GM12878 (cell line): Measurements from ENCODE around the gene SIK2. TPM values are rescaled to one million over a fixed set of nuclear protein-coding genes. Genes with fewer than 3 reads are reported as not detected.

Source experiments
- ATAC-seq: fragments of 200-7000 bp; cut with Tn5 transposase; 3 replicates; pipeline ENCODE4 v1.9.1; 2020; ENCODE audit warnings: mild to moderate bottlenecking, moderate library complexity
- BruUV-seq: library from RNA; stranded (reverse); fragments of 400-500 nt; replicated peaks from 2 replicates; lab custom pipeline; 2021; lab: Mats Ljungman, UMichigan
- CTCF ChIA-PET: fragments of 300-600 bp; sonication (Branson Sonifier 250); formaldehyde crosslinking; extraction: SDS; loops from one replicate; lab custom pipeline; 2021; ENCODE audit warnings: inconsistent platforms; lab: Yijun Ruan, JAX
- POLR2A ChIA-PET: fragments of 350-600 bp; formaldehyde crosslinking; extraction: SDS; loops from one replicate; lab custom pipeline; 2021; ENCODE audit warnings: inconsistent platforms; lab: Charles Lee
- RAD21 ChIA-PET: fragments of 300-600 bp; sonication (Branson Sonifier 250); formaldehyde crosslinking; loops from one replicate; lab custom pipeline; 2023; ENCODE audit warnings: antibody characterized with exemption; ENCODE audit not compliant: unreplicated experiment; lab: Charles Lee
- SMC1A ChIA-PET: fragments of 300-600 bp; sonication (Branson Sonifier 250); formaldehyde crosslinking; loops from one replicate; lab custom pipeline; 2023; ENCODE audit not compliant: unreplicated experiment, uncharacterized antibody; lab: Charles Lee
- DNase-seq: peaks from one replicate; pipeline ENCODE4 v3.0.0-alpha.2; 2011; ENCODE audit warnings: low read depth, low spot score
- FAIRE-seq: peaks from 3 replicates; lab custom pipeline; 2011; peaks lifted over from hg19 to GRCh38; lab: Jason Lieb, UNC
- H2AFZ ChIP-seq: 2 replicates; pipeline ENCODE4 v1.6.0; 2011; ENCODE audit warnings: low read depth, low read length, control low read depth; ENCODE audit not compliant: control insufficient read depth
- H3K27ac ChIP-seq: 2 replicates; pipeline ENCODE4 v1.5.1; 2011; ENCODE audit warnings: control low read depth; ENCODE audit not compliant: control insufficient read depth, insufficient read depth
- H3K27me3 ChIP-seq, 2 experiments: replicated peaks in 1 of 2; 2 replicates each; pipeline versions ENCODE4 v1.6.0 to v1.6.1; 2011; ENCODE audit warnings: low read length in 1 of 2; ENCODE audit not compliant: control insufficient read depth in 2 of 2, insufficient read depth in 2 of 2
- H3K36me3 ChIP-seq, 2 experiments: 2 replicates each; pipeline ENCODE4 v1.5.1; 2011; ENCODE audit warnings: low read length in 1 of 2; ENCODE audit not compliant: control insufficient read depth in 2 of 2, insufficient read depth in 2 of 2
- H3K4me1 ChIP-seq: 2 replicates; pipeline ENCODE4 v1.6.1; 2011; ENCODE audit warnings: mild to moderate bottlenecking, low read length, moderate library complexity, mixed read lengths; ENCODE audit not compliant: control insufficient read depth, insufficient read depth
- H3K4me2 ChIP-seq: 2 replicates; pipeline ENCODE4 v1.6.0; 2011; ENCODE audit warnings: control low read depth; ENCODE audit not compliant: control insufficient read depth, insufficient read depth
- H3K4me3 ChIP-seq: fragments of 200-600 bp; sonication (generic); 2 replicates; pipeline ENCODE4 v1.5.1; 2016
- H3K79me2 ChIP-seq: 2 replicates; pipeline ENCODE4 v1.6.0; 2011; ENCODE audit warnings: low read length; ENCODE audit not compliant: control insufficient read depth, insufficient read depth
- H3K9ac ChIP-seq: 2 replicates; pipeline ENCODE4 v1.8.0; 2011; ENCODE audit warnings: low read length, control low read depth, mixed read lengths; ENCODE audit not compliant: control insufficient read depth, insufficient read depth
- H3K9me3 ChIP-seq: replicated peaks from 3 replicates; pipeline ENCODE4 v1.5.1; 2011; ENCODE audit warnings: mild to moderate bottlenecking, low read length; ENCODE audit not compliant: control insufficient read depth, insufficient read depth
- H4K20me1 ChIP-seq: 2 replicates; pipeline ENCODE4 v1.6.0; 2011; ENCODE audit not compliant: control insufficient read depth, insufficient read depth
- BACH1 ChIP-seq: fragments of 450-650 bp; IDR thresholded peaks from 2 replicates; pipeline ENCODE4 v1.6.1; 2017; ENCODE audit warnings: mild to moderate bottlenecking, borderline replicate concordance
- FOXM1 ChIP-seq: IDR thresholded peaks from 2 replicates; pipeline ENCODE4 v1.6.1; 2012; ENCODE audit warnings: low read depth, mild to moderate bottlenecking, inconsistent platforms, low read length, moderate library complexity
- GABPA ChIP-seq: IDR thresholded peaks from 2 replicates; pipeline ENCODE4 v1.6.1; 2014; ENCODE audit warnings: antibody characterized with exemption, low read depth, mild to moderate bottlenecking, inconsistent platforms
- PAX5 ChIP-seq: IDR thresholded peaks from 2 replicates; pipeline ENCODE4 v1.6.1; 2011; ENCODE audit warnings: low read depth, low read length, borderline replicate concordance
- RB1 ChIP-seq: fragments of 450-650 bp; formaldehyde crosslinking; IDR thresholded peaks from 2 replicates; pipeline ENCODE4 v1.6.1; 2017; ENCODE audit warnings: mild to moderate bottlenecking, borderline replicate concordance
- WGBS: methylation state at CpG from one replicate; pipeline ENCODE4 v1.1.6; 2016; ENCODE audit warnings: low lambda C conversion rate; ENCODE audit not compliant: insufficient replicate concordance, insufficient coverage; ENCODE audit errors: missing lambda C conversion rate; 5-methylcytosine and 5-hydroxymethylcytosine counted together
- in situ Hi-C: fragments of 300-500 bp; cut with MboI; formaldehyde crosslinking; loops from 9 replicates; pipeline ENCODE4 v1.14.3; 2018; ENCODE audit warnings: mixed read lengths
- intact Hi-C: fragments of 100-400 bp; cut with micrococcal nuclease; formaldehyde crosslinking; loops from one replicate; pipeline ENCODE4 v1.14.2; 2022; ENCODE audit not compliant: unreplicated experiment
- polyA plus RNA-seq, 11 experiments: library from polyadenylated mRNA; depleted of rRNA in 4 of 11; unstranded in 6 of 11; stranded (reverse) in 5 of 11; fragments of >200 nt; fragmentation: Nextera tagmentation in 4 of 11; fragmentation: Illumina TruSeq in 1 of 11; extraction: Ambion mirVana in 4 of 11; extraction: Trizol in 1 of 11; gene quantifications; 1 replicate in 1 of 11; 2 replicates in 10 of 11; pipeline versions ENCODE4 v1.2.1 to v1.2.3, GENCODE V29; 2011 to 2016; ENCODE audit warnings: inconsistent platforms in 2 of 11, missing spikeins in 2 of 11, low read depth in 1 of 11
- total RNA-seq, 4 experiments: library from RNA; depleted of rRNA in 3 of 4; stranded (reverse); fragments of >200 nt in 3 of 4; fragmentation: Illumina TruSeq in 1 of 4; extraction: Trizol in 1 of 4; gene quantifications; 2 replicates each; pipeline versions ENCODE4 v1.2.1 to v1.2.3, GENCODE V29; 2013 to 2021

Gene SIK2
- total and polyA plus RNA-seq, 10 of the 15 experiments (the other 5 are each of a cell fraction or from before 2014, with no cell fraction given), result 0.97 to 14.2 (median 4.5) TPM

DNA sequence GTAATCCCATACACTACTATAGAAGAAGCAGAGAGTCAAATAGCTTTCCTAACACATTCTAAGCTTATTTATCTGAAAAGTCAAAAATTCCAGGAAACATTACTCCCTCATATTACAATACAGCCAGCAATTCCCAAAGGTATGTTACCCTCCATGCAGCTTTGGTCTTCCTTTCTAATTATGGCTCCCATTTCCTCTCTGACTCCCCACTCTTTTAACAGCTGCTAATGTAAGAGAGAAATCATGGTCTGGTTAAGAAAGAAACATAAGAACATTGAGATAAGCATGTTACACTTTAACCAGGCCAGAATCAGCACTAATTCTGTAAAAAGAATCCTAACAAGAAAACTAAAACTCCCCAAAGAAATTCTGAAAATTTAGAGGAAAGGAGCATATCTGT, 157.1 kb downstream of the SIK2 start:
- ChIA-PET CTCF (interaction anchor here (10.3 to 13.4 kb wide), 2 partner anchors 18 to 155 kb away, joined by 170 to 174 read pairs; partner anchors contain the start of gene SIK2), RAD21 (interaction anchor here (1.6 kb wide), 1 partner anchor 12 kb away, joined by 3 read pairs; no protein-coding TSS in a partner anchor), SMC1A (interaction anchor here (0.6 to 2.7 kb wide), 4 partner anchors 18 to 405 kb away, joined by 3 to 16 read pairs (median 4); no protein-coding TSS in a partner anchor), POLR2A (interaction anchor here (0.6 to 1.1 kb wide), 2 partner anchors 167 to 258 kb away, joined by 3 read pairs; no protein-coding TSS in a partner anchor)
- Histone ChIP-seq H3K27me3 (no peaks in the 10 kb centered on the region), H4K20me1 (no peaks in the 10 kb centered on the region), H3K9ac (no peak overlapping the region), H3K9me3 (no peaks in the 10 kb centered on the region), H3K79me2 (peaks cover 4% of the 10 kb centered on the region; the same call in 1 of the 2 replicates), H3K4me1 (no peaks in the 10 kb centered on the region), H3K36me3 (peaks cover 3 to 26% of the 10 kb centered on the region in 2 experiments), H3K4me3 (no peak overlapping the region), H3K27ac (no peak overlapping the region), H3K4me2 (no peak overlapping the region), H2AFZ (no peak overlapping the region)
- ATAC-seq (no peak), DNase-seq (no peak), FAIRE-seq (no peak)
- TF ChIP-seq GABPA, result no peak
- in situ Hi-C loops (no loop called here), intact Hi-C loops (no loop called here)
- no TSS peak for BruUV-seq

GRCh38 chr11:111759778-111760407, 157.6 kb downstream of the SIK2 start:
- peaks cover 9% of the 10 kb centered on the region for H3K79me2 ChIP-seq
- FAIRE-seq (no peak), ATAC-seq (no peak), DNase-seq (no peak)
- ChIA-PET RAD21 (interaction anchor here (1.1 to 1.6 kb wide), 2 partner anchors 12 to 16 kb away, joined by 3 read pairs; no protein-coding TSS in a partner anchor), POLR2A (interaction anchor here (0.6 to 1.1 kb wide), 2 partner anchors 167 to 543 kb away, joined by 3 read pairs; no protein-coding TSS in a partner anchor), CTCF (interaction anchor here (10.3 to 13.4 kb wide), 2 partner anchors 17 to 156 kb away, joined by 170 to 174 read pairs; partner anchors contain the start of gene SIK2), SMC1A (interaction anchor here (0.6 to 2.7 kb wide), 7 partner anchors 13 to 404 kb away, joined by 3 to 16 read pairs (median 4); no protein-coding TSS in a partner anchor)
- no peak overlapping the region for H3K4me2 ChIP-seq
- in situ Hi-C loops, result no loop called here
- BruUV-seq, result no TSS peak
- H2AFZ ChIP-seq, result no peak overlapping the region
- no peaks in the 10 kb centered on the region for H4K20me1 ChIP-seq
- intact Hi-C loops, result no loop called here
- no peak overlapping the region for H3K27ac ChIP-seq
- H3K9ac ChIP-seq, result no peak overlapping the region
- no peak overlapping the region for H3K4me3 ChIP-seq
- no peaks in the 10 kb centered on the region for H3K4me1 ChIP-seq
- H3K9me3 ChIP-seq, result no peaks in the 10 kb centered on the region
- no peaks in the 10 kb centered on the region for H3K27me3 ChIP-seq
- H3K36me3 ChIP-seq, result peaks cover 3 to 25% of the 10 kb centered on the region in 2 experiments
- TF ChIP-seq BACH1 (no peak), RB1 (no peak), FOXM1 (no peak), PAX5 (no peak)
- 79% methylated on average over 5 of the region's 5 CpGs for WGBS
